ENCODE measurements around the gene SLC5A6.

DNA sequence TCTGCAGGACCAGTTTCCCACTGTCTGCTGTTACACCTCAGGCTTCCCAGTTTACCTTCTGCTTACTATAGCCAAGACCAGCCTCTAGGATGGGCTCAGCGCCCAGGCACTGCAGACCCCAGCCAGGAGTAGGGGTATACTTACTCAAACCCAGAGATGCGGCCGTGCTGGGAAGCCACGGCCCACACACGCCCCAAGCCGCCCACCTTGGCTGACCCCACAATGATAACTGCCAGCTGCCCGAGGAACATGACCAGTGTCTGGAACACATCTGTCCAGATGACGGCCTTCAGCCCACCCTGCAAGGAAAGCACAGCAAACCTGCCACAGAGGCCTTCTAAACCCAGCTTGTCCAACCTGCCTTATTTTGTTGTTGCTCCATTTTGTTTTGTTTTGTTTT is 6.9 kb downstream of the SLC5A6 start:
- no peak for TF ChIP-seq CTCF (IDR thresholded peaks at IDR 0.05)
- TF ChIP-seq POLR2A (IDR thresholded peaks at IDR 0.05): no peak
- TF ChIP-seq EP300 (IDR thresholded peaks at IDR 0.05; ENCODE audit: low read depth): no peak
- TF ChIP-seq POLR2AphosphoS5 (IDR thresholded peaks at IDR 0.05): no peak

Measured in transverse colon (tissue), 4 donors.